Measurements from ENCODE around the gene CMAS.
"Not testable (repeated sequence)": the region's sequence is repeated elsewhere in the genome, so short reads cannot be mapped to it uniquely, and the experiment has no call there.

Gene CMAS

GRCh38 chr12:22048351-22049041 is 2.5 kb downstream of the CMAS start:
- DNase-seq = no peak

DNA sequence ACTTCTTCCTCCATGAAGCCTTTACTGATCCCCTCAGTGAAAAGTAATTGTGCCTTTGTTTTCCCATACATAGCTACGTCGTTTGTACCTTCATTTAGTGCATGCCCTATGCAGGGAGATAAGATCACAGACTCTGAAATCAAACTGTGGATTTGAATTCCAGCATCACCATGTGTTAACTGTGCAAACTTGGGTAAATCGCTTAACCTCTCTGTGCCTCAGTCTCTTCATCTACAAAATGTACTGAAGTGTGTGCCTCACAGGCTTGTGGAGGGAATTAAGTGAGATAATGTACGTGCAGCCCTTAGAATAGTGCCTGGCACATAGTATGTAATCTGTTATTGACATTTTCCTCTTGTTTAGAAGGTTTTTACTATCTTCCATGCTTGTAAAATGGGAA is 4.1 kb downstream of the CMAS start:
- no peak for DNase-seq

DNA sequence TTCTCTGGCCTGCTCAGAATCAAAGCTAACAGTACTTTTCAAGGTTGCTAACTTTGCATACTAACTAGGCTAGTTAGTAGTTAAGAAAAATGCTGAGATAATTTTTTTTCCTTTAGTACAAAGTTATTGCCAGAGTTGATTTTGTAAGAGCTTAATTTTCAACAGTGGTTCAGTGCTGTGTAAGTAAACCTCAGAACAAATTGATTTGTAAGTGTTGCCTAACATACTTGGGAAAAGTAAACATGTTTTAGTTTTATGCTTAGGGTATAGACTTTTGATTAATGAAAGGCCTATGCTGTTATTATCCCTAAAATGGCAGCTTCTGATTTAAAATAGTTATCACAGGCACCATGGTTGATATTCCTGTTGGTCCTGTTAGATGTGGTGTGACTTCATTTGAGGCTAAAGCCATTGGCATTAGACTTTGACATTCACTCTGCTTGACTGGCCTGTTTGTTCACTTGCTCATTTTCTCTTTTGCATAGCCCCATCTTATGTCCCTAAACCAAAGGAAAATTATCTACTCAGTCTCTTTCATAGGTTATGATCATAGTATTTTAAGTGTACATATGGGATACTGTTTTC is 5.2 kb downstream of the CMAS start:
- no peak for DNase-seq

DNA sequence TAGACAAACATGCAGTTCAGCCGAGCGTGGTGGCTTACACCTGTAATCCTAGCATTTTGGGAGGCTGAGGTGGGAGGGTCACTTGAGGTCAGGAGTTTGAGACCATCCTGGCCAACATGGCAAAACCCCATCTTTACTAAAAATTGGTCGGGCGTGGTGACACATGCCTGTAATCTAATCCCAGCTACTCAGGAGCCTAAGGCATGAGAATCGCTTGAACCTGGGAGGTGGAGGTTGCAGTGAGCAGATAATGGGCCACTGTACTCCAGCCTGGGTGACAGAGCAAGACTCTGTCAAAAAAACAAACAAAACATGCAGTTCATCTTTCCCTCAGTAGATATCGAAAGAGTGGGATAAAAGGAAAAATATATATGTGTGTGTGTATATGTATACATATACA is 7.0 kb downstream of the CMAS start:
- DNase-seq = not testable (repeated sequence)

DNA sequence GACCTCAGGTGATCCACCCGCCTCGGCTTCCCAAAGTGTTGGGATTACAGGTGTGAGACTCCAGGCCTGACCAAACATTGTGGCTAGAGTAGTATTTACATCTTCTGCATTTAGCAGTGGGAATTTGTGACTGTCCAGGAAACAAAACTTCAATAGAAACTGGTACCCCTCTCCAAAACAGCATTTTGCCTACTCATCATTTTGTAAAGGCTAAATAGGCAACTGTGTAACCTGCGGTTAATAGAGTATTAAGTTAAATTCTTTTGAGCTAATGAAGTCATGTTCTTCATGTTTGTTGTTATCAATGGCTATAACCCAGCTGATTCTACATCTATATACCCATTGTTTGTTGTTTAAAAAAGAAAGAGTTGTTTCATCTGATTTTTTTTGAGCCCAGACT is 8.1 kb downstream of the CMAS start:
- DNase-seq = no peak

DNA sequence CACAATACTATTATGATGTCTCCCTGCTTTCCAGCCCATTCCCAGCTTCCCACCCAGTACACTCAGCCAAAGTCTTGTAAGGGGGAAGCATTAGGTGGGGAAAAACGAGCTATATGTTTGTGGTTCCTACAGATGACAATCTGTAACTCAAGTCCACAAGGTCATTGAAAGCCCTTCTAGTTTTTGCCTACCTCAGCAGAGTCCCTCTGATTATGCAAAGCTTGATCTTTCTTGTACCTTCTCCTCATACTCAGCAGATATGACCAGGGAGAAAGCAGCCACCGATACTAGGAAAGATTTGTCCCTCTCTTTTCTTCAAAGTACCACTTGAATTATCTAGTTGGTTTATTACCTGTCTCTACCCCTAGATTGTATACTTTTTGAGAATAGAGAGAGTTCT is 10.6 kb downstream of the CMAS start:
- DNase-seq = no peak

- no peak for DNase-seq
Measured at GRCh38 chr12:22059976-22060647, 14.1 kb downstream of the CMAS start.

DNA sequence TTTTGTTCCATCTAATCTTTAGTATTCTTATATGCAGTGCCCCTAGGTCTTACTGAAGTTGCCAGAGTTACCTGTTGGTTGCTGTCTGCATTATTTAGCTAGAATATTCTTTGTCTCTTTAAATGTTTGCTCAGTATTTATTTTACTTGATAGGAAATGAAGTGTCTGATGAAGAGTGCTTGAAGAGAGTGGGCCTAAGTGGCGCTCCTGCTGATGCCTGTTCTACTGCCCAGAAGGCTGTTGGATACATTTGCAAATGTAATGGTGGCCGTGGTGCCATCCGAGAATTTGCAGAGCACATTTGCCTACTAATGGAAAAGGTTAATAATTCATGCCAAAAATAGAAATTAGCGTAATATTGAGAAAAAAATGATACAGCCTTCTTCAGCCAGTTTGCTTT is 18.9 kb downstream of the CMAS start:
- no peak for DNase-seq

DNA sequence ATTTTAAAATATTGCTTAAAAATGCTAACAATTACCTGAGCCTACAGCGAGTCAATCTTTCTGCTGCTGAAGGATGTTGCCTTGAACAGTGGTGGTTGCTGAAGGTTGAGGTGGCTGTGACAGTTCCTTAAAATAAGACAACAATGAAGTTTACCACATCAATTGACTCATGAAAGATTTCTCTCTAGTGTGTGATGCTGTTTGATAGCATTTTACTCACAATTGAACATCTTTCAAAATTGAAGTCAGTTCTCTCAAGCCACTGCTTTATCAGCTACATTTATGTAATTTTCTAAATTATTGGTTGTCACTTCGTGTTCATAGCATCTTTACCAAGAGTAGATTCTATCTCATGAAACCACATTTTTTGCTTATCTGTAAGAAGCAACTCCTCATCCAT is 20.3 kb downstream of the CMAS start:
- DNase-seq = no peak

GRCh38 chr12:22069851-22070250 is 23.8 kb downstream of the CMAS start:
- no peak for DNase-seq

- no peak for DNase-seq
Measured at GRCh38 chr12:22082190-22082701, 36.2 kb downstream of the CMAS start.

DNA sequence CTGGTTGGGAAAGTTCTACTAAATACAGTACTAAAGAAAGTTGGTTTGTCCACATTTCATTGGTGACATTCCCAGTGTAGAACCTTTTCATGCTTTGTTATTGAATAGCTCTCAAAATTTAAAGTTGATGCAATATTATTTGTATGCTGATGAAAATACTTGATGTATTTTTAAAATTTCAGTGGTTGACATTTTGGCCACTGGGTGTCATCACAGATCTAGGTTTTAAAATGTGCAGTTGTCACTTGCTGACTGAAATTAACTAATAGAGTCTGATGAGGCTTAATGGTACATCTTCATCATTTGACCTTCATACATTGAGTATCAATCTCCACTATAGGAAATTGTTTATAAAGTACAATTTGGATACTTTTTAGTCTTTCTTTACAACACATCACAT is 37.1 kb downstream of the CMAS start:
- peak in 1 of 2 donors; percentile 7 for DNase-seq

DNA sequence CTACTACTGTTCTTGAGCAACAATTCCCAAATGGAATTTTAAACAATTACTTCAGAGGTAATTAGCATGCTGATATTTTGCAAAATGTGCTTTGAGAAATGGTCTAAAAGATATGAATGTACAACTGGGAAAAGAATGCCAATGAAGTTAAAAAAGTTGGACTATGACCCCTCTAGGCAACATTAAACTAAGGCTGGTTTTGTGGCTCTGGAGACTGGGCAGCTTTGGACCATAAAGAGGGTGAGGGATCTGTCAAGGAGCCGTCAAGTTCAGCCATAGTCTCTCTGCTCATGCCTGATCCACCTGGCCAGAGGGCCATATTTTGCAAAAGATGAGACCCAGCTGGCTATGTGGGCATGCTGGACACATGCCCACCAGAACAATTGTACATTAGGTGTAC is 38.8 kb downstream of the CMAS start:
- DNase-seq = no peak

GRCh38 chr12:22088886-22089285 is 42.9 kb downstream of the CMAS start:
- DNase-seq = no peak

GRCh38 chr12:22089486-22089885 is 43.5 kb downstream of the CMAS start:
- DNase-seq = no peak

- not testable (repeated sequence) for DNase-seq
Measured at GRCh38 chr12:22099062-22099461, 53.0 kb downstream of the CMAS start.

GRCh38 chr12:22100958-22101748 is 55.1 kb downstream of the CMAS start:
- DNase-seq = peak in 1 of 2 donors; percentile 4

GRCh38 chr12:22101749-22102243 is 55.8 kb downstream of the CMAS start:
- no peak for DNase-seq

- DNase-seq = no peak
Measured at GRCh38 chr12:22103418-22103817, 57.4 kb downstream of the CMAS start.

- DNase-seq = no peak
Measured at GRCh38 chr12:22105542-22105941, 59.5 kb downstream of the CMAS start.

- DNase-seq = no peak
Measured at GRCh38 chr12:22110176-22110575, 64.2 kb downstream of the CMAS start.
